Cerebellar nuclear complex (tissue), 1 donor: Measurements from ENCODE around the gene STOX1.
A peak's percentile ranks its signal among the peaks of the same experiment; 100 is the strongest.
"Not testable (repeated sequence)": the region's sequence is repeated elsewhere in the genome, so short reads cannot be mapped to it uniquely, and the experiment has no call there.

ENCODE experiments used
- DNase-seq, 2 experiments: peaks; one replicate each; lab custom pipeline; 2025; lab: John Stamatoyannopoulos, UW

STOX1 gene

DNA sequence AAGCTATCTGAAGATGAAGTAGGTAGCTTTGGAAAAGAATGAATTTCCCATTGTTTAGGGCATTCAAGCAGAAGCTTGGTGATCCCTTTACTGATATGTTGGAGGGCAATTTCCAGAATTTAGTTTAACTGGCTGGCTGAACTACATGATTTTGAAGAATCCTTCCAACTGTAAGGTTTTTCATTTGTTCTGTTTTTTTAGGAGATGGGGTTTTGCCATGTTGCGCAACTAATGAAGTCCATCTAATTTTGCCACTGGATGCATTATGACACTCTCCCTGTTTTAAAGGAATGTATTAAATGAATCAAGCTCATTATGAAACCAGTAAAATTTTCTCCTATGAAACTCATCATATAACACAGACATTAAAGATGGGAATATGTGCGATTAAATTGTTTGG, 67.7 kb downstream of the STOX1 start:
- DNase-seq: no peak

DNA sequence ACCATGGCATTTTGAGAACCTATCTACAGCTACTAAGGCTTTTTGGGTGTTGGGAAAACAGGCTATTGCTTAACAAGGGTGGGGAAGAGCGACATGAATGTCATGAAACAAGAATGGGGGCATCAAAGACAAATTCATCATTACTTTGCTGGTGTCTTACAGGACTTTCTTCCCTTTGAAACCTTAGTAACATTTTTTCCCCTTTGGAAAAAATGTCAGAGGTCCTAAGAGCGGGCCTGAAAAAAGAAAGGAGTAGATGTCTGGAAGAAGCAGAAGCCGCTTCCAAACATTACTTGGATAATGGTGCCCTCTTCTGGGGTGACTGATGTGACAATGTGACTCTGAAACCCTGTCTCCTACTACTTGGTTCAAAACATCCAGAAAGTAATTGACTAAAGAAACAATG, 70.0 kb downstream of the STOX1 start:
- DNase-seq: peak in 1 of 2 experiments; percentile 5

DNA sequence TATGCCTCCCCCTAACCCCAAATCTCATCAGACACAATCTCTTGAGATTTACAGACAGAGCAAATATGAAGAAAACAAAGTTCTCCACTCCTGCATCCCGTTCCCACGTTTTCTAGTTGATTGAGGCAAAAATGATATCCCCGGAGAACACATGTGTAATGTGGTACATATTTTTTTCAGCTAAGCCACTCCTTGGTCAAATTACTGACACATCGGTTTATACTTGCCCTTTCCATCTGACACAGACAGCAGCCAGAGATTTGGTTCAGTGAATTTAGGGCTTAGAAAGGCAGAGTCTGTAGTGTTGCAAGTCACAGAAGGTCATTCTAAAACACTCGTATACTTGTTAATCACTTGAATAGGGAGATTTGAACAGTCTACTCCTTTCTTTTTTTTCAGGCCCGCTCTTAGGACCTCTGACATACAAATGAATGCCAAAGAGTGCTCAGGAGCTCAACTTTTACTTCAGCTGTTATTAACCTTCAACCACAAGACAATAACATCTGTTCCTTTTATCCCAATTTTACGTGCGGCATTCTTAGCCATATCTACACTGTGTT, 71.9 kb downstream of the STOX1 start:
- no peak for DNase-seq

DNA sequence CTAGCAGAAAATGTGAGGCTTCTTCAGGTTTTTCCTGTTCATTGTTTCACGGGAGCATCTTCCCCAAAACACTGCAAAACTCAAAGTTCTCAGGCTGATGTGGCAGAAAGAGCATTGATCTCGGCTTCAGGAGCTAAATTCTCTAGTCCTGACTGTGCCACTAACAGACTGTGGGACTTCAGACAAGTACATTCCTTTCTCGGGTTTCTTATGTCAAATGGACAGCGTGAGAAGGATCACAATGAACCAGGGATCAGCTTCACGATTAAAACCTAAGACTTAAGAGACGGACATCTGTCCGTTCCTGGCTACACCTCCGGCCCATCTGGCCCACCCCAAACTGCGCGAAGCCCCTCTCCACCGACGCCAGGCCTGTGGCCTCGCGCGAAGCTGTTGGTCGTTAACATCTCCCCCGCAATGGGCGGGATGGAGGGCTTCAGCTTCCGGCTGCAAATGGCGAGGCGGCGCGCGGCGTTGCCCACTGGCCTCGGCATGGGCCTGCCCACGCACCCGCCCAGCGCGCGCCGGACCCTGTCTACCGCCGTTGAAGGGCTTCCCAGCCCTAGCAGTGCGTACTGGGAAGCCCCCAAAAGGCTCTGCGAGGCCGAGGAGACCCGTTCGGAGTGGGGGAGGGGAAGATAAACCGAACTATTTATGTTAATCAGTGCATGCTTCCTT, 73.2 kb downstream of the STOX1 start:
- DNase-seq: peak in 1 of 2 experiments; percentile 35

GRCh38 chr10:68901105-68901927, 74.0 kb downstream of the STOX1 start, which contains the start of gene DDX50:
TSS of gene DDX50 (plus strand) at chr10:68901315. CDS start at chr10:68901385, 70 bp downstream.
- DNase-seq: peak; percentile 90

- no peak for DNase-seq
Measured at GRCh38 chr10:68902382-68902781, 75.1 kb downstream of the STOX1 start.

DNA sequence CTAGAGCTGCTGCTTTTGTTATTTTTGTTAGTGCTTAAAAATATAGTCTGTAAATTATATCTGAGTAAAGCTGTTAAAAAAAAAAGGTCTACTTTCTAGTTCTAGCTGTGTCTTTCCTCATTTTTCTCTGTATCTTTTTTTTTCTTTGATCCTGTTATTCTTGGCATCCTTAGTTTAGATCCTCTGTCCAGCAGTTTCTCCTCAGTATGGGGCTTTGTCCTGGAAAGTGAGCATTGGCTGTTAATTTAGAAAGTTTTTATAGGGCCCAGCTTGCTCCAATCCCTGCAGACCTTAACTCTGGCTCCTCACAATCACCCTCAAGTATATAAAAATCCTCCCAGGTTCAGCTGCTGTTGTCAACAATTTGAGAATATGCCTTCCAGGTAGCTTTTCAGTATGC, 97.3 kb downstream of the STOX1 start:
- DNase-seq: no peak

DNA sequence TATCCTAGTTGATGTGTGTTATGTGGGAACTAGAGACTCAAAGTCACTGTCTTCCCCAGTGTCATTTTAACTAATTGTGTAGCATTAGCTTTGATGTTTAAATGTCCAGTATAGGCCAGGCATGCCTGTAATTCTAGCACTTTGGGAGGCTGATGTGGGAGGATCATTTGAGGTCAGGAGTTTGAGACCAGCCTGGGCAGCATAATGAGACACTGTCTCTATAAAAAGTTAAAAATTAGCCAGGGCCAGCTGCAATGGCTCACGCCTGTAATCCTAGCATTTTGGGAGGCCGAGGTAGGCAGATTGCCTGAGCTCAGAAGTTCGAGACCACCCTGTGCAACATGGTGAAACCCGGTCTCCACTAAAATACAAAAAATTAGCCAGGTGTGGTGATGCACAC, 98.2 kb downstream of the STOX1 start:
- no peak for DNase-seq

DNA sequence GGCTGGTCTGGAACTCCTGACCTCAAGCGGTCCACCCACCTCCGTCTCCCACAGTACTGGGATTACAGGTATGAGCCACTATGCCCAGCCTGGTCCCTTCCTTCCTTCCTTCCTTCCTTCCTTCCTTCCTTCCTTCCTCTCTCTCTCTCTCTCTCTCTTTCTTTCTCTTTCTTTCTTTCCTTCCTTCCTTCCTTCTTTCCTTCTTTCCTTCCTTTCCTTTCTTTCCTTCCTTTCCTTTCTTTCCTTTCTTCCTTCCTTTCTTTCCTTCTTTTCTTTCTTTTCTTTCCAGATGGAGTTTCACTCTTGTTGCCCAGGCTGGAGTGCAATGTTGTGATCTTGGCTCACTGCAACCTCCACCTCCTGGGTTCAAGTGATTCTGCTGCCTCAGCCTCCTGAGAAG, 101.8 kb downstream of the STOX1 start:
- DNase-seq: not testable (repeated sequence)

- DNase-seq: not testable (repeated sequence)
Measured at GRCh38 chr10:68929888-68930287, 102.6 kb downstream of the STOX1 start.

DNA sequence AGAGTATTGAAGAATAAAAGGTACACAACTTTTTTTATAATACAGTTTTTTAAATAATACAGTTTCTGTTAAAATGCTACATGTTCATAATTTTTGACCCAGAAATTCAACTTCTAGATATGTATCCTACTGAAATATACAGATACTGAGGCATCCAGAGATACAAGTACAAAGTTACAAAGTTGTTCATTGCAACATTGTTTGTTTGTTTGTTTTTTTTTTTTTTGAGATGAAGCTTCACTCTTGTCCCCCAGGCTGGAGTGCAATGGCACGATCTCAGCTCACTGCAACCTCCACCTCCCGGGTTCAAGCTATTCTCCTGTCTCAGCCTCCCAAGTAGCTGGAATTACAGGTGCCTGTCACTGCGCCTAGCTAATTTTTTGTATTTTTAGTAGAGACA, 105.5 kb downstream of the STOX1 start:
- DNase-seq: not testable (repeated sequence)

DNA sequence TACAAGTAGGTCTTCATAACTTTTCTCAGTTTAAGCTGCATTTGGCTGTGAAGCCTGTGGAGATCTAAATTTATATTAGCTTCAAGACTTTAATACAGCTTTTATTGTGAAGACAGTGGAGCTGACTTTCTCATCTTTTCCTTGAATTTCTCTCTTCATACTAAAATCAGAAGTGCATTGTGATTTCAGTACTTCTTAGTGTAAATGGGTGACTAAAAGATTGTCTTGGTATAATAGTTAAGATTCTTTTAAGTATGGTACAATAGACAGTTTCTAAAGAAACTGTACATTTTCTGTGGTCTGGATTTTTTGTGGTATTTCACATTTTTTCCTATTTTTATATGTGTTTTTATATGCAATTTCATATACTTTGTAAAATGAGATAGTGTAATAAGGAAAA, 107.7 kb downstream of the STOX1 start:
- DNase-seq: no peak

DNA sequence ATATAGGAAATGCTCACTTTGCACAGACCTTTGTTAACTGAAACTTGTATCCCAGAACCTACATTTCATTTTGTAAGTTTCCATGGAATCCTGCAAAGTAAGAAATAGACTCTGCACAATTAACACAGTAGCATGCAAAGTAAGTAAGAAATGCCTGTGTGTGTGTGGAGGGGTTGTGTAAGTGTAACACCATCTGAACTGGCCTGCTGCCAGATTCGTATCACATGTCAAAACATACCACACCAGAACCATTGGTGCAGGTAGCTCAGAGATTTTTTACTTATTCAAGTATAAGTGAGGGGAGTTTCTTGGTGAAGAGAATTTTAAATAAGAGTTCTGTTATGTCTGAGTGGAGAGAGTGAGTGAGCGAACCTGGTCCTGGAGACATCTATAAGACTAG, 110.8 kb downstream of the STOX1 start:
- no peak for DNase-seq

- no peak for DNase-seq
Measured at GRCh38 chr10:68938884-68939283, 111.6 kb downstream of the STOX1 start.

- not testable (repeated sequence) for DNase-seq
Measured at GRCh38 chr10:68940917-68941316, 113.6 kb downstream of the STOX1 start.
